K562 (cell line): ENCODE results near the gene MCCC1. TPM values are rescaled to one million over a fixed set of nuclear protein-coding genes. Genes with fewer than 3 reads are reported as not detected.

Experiments used
- ARID1B ChIP-seq: fragments of 450-650 bp; IDR thresholded peaks from 2 replicates; pipeline ENCODE4 v1.6.1; 2016; ENCODE audit warnings: antibody characterized with exemption, mild to moderate bottlenecking, inconsistent platforms
- CTCF ChIP-seq, 3 experiments: IDR thresholded peaks in 2 of 3; conservative IDR thresholded peaks in 1 of 3; 2 replicates each; pipeline ENCODE4 v1.5.1; 2011 to 2012; ENCODE audit warnings: low read length in 3 of 3, mild to moderate bottlenecking in 3 of 3, control low read depth in 2 of 3, improper control_type of control experiment in 1 of 3, inconsistent platforms in 1 of 3, low read depth in 1 of 3, mixed read lengths in 1 of 3, moderate library complexity in 1 of 3; ENCODE audit not compliant: insufficient read depth in 2 of 3
- ELF4 ChIP-seq: fragments of 450-650 bp; formaldehyde crosslinking; IDR thresholded peaks from 2 replicates; pipeline ENCODE4 v1.4.0; 2022; ENCODE audit warnings: missing genetic modification characterization
- FOXK2 ChIP-seq, 2 experiments: fragments of 450-650 bp; IDR thresholded peaks in 1 of 2; conservative IDR thresholded peaks in 1 of 2; 2 replicates each; pipeline ENCODE4 v1.6.1; 2016; ENCODE audit warnings: low read depth in 2 of 2, mild to moderate bottlenecking in 1 of 2
- MEIS2 ChIP-seq: fragments of 450-650 bp; IDR thresholded peaks from 2 replicates; pipeline ENCODE4 v1.6.1; 2014; ENCODE audit warnings: mild to moderate bottlenecking; ENCODE audit not compliant: partially characterized antibody
- POLR2B ChIP-seq: fragments of 450-650 bp; IDR thresholded peaks from 2 replicates; pipeline ENCODE4 v1.6.1; 2018; ENCODE audit warnings: low read depth; ENCODE audit not compliant: partially characterized antibody
- RFX5 ChIP-seq: IDR thresholded peaks from 2 replicates; pipeline ENCODE4 v1.6.1; 2011; ENCODE audit warnings: low read depth, mild to moderate bottlenecking, improper control_type of control experiment, low read length
- SIRT6 ChIP-seq: IDR thresholded peaks from one replicate; pipeline ENCODE4 v1.6.1; 2012; ENCODE audit warnings: low read depth, mild to moderate bottlenecking, control low read depth, inconsistent platforms, low read length, moderate library complexity
- STAT5B ChIP-seq: fragments of 250-450 bp; sonication (Bioruptor Pico); IDR thresholded peaks from 2 replicates; pipeline ENCODE4 v1.8.0; 2021; ENCODE audit warnings: mild to moderate bottlenecking, inconsistent platforms
- THAP12 ChIP-seq: fragments of 250-450 bp; sonication (Bioruptor Pico); IDR thresholded peaks from 2 replicates; pipeline ENCODE4 v1.9.0; 2021; ENCODE audit warnings: mild to moderate bottlenecking, inconsistent platforms
- ZBTB26 ChIP-seq: fragments of 450-650 bp; formaldehyde crosslinking; IDR thresholded peaks from 2 replicates; pipeline ENCODE4 v1.4.0; 2022; ENCODE audit warnings: missing genetic modification characterization
- ZNF347 ChIP-seq: fragments of 450-650 bp; formaldehyde crosslinking; IDR thresholded peaks from 2 replicates; pipeline ENCODE4 v1.4.0; 2020; ENCODE audit warnings: low read depth, mild to moderate bottlenecking, moderate library complexity
- polyA plus RNA-seq, 8 experiments: library from polyadenylated mRNA; depleted of rRNA in 4 of 8; stranded (reverse) in 5 of 8; unstranded in 3 of 8; fragments of >200 nt; fragmentation: Nextera tagmentation in 2 of 8; fragmentation: Illumina TruSeq in 1 of 8; extraction: Ambion mirVana in 2 of 8; extraction: Trizol in 1 of 8; gene quantifications; 2 replicates each; pipeline versions ENCODE4 v1.2.1 to v1.2.3, GENCODE V29; 2011 to 2014; ENCODE audit warnings: inconsistent platforms in 1 of 8, missing spikeins in 1 of 8
- total RNA-seq, 7 experiments: library from RNA; depleted of rRNA in 6 of 7; stranded (reverse); fragments of >200 nt in 6 of 7; fragmentation: Illumina TruSeq in 2 of 7; extraction: Trizol in 2 of 7; gene quantifications; 2 replicates each; pipeline versions ENCODE4 v1.2.1 to v1.2.3, GENCODE V29; 2011 to 2021; ENCODE audit warnings: low replicate concordance in 1 of 7

MCCC1 gene
- total and polyA plus RNA-seq, 9 of the 15 experiments (the other 6 are each of a cell fraction or from before 2014, with no cell fraction given) = 13.7 to 26.9 (median 23.0) TPM

GRCh38 chr3:183074261-183074660 is 25.0 kb downstream of the MCCC1 start (continued):
- TF ChIP-seq SIRT6 = no peak
- TF ChIP-seq ELF4 = no peak
- peak in 1 of 2 experiments; percentile 39; a peak in 1 of 4 replicates for TF ChIP-seq FOXK2 (conservative IDR thresholded peaks at IDR 0.05 in 1 of 2, IDR thresholded peaks at IDR 0.05 in 1 of 2; ENCODE audit: low read depth in 2 of 2)
- TF ChIP-seq ZNF347 (CRISPR knock-in tag) = no peak
- TF ChIP-seq STAT5B = no peak
- no peak for TF ChIP-seq RFX5
- TF ChIP-seq THAP12 (CRISPR knock-in tag) = no peak
- TF ChIP-seq ARID1B = no peak
- no peak for TF ChIP-seq POLR2B
- no peak for TF ChIP-seq CTCF (IDR thresholded peaks at IDR 0.05 in 2 of 3, conservative IDR thresholded peaks at IDR 0.05 in 1 of 3; ENCODE audit: insufficient read depth in 2 of 3, low read depth in 1 of 3, low read length in 3 of 3)
- TF ChIP-seq MEIS2 = peak; percentile 35
- no peak for TF ChIP-seq ZBTB26 (CRISPR knock-in tag)
